HepG2 (cell line): Measurements from ENCODE around the gene FUOM. TPM values are rescaled to one million over a fixed set of nuclear protein-coding genes. Genes with fewer than 3 reads are reported as not detected.

Experiments
- ATAC-seq: fragments of 200-7000 bp; cut with Tn5 transposase; 3 replicates; pipeline ENCODE4 v1.9.1; 2020; ENCODE audit warnings: mild to moderate bottlenecking, moderate library complexity
- BruUV-seq: library from RNA; stranded (reverse); fragments of 400-500 nt; replicated peaks from 2 replicates; lab custom pipeline; 2021; lab: Mats Ljungman, UMichigan
- CTCF ChIA-PET: fragments of 300-600 bp; formaldehyde crosslinking; extraction: SDS; loops from one replicate; lab custom pipeline; 2021; ENCODE audit warnings: low total read pairs, inconsistent platforms, low intra/inter-chr PET ratio; lab: Yijun Ruan, JAX
- POLR2A ChIA-PET: fragments of 350-600 bp; sonication (Branson Sonifier 250); formaldehyde crosslinking; loops from one replicate; lab custom pipeline; 2020; ENCODE audit warnings: antibody characterized with exemption, inconsistent platforms; lab: Yijun Ruan, JAX
- DNase-seq: peaks from one replicate; pipeline ENCODE4 v3.0.0-alpha.2; 2015; ENCODE audit warnings: low spot score
- FAIRE-seq: peaks from 3 replicates; lab custom pipeline; 2011; peaks lifted over from hg19 to GRCh38; lab: Jason Lieb, UNC
- H2AFZ ChIP-seq: one replicate; pipeline ENCODE4 v1.6.1; 2011; ENCODE audit warnings: low read length, inconsistent platforms
- H3K27ac ChIP-seq: fragments of 300-600 bp; 3 replicates; pipeline ENCODE4 v1.8.0; 2011; ENCODE audit warnings: mixed run types, mild to moderate bottlenecking, mixed read lengths, low read length, inconsistent platforms; ENCODE audit not compliant: insufficient read depth; ENCODE audit errors: extremely low read length
- H3K27me3 ChIP-seq, 2 experiments: fragments of 200-600 bp in 1 of 2; 2 replicates in 1 of 2; 3 replicates in 1 of 2; pipeline versions ENCODE4 v1.6.0 to v1.8.0; 2011; ENCODE audit warnings: low read length in 2 of 2, mild to moderate bottlenecking in 2 of 2, moderate library complexity in 2 of 2, inconsistent platforms in 1 of 2; ENCODE audit not compliant: insufficient read depth in 2 of 2, control insufficient read depth in 1 of 2
- H3K36me3 ChIP-seq, 2 experiments: fragments of 200-600 bp in 1 of 2; replicated peaks in 1 of 2; 2 replicates in 1 of 2; 3 replicates in 1 of 2; pipeline versions ENCODE4 v1.5.1 to v1.8.0; 2011; ENCODE audit warnings: low read length in 2 of 2, inconsistent platforms in 1 of 2; ENCODE audit not compliant: insufficient read depth in 2 of 2, control insufficient read depth in 1 of 2
- H3K4me1 ChIP-seq: 2 replicates; pipeline ENCODE4 v1.5.1; 2012; ENCODE audit warnings: low read length, inconsistent platforms; ENCODE audit not compliant: insufficient read depth
- H3K4me2 ChIP-seq: 2 replicates; pipeline ENCODE4 v1.6.0; 2011; ENCODE audit warnings: low read depth, low read length, inconsistent platforms
- H3K4me3 ChIP-seq, 3 experiments: fragments of 200-600 bp in 1 of 3; sonication (generic), shearing (Covaris generic) in 1 of 3; replicated peaks in 1 of 3; 2 replicates each; pipeline ENCODE4 v1.5.1; 2011 to 2016; ENCODE audit warnings: low read length in 3 of 3, inconsistent platforms in 2 of 3, low read depth in 2 of 3, mild to moderate bottlenecking in 2 of 3, control low read depth in 1 of 3, mixed read lengths in 1 of 3; ENCODE audit not compliant: insufficient read depth in 1 of 3
- H3K79me2 ChIP-seq: one replicate; pipeline ENCODE4 v1.6.1; 2011; ENCODE audit warnings: low read length, inconsistent platforms; ENCODE audit not compliant: insufficient read depth
- H3K9ac ChIP-seq: 2 replicates; pipeline ENCODE4 v1.6.0; 2011; ENCODE audit warnings: mild to moderate bottlenecking, low read depth, low read length, inconsistent platforms; ENCODE audit not compliant: insufficient read depth
- H3K9me3 ChIP-seq: 2 replicates; pipeline ENCODE4 v1.5.1; 2012; ENCODE audit warnings: mild to moderate bottlenecking, low read length
- H4K20me1 ChIP-seq: 2 replicates; pipeline ENCODE4 v1.6.0; 2011; ENCODE audit warnings: inconsistent platforms, mild to moderate bottlenecking, low read length, moderate library complexity; ENCODE audit not compliant: insufficient read depth
- ATF7 ChIP-seq, 2 experiments: fragments of 450-650 bp in 1 of 2; sonication (generic) in 1 of 2; formaldehyde crosslinking in 1 of 2; IDR thresholded peaks; 2 replicates each; pipeline versions ENCODE4 v1.4.0 to v1.6.1; 2016 to 2020; ENCODE audit warnings: antibody characterized with exemption in 1 of 2, mild to moderate bottlenecking in 1 of 2, missing genetic modification reagents in 1 of 2
- DNMT1 ChIP-seq: sonication (generic); formaldehyde crosslinking; IDR thresholded peaks from 2 replicates; pipeline ENCODE4 v1.5.1; 2020; ENCODE audit warnings: mild to moderate bottlenecking, missing genetic modification reagents
- GMEB1 ChIP-seq: sonication (generic); formaldehyde crosslinking; IDR thresholded peaks from 2 replicates; pipeline ENCODE4 v1.5.1; 2020; ENCODE audit warnings: missing genetic modification reagents, mild to moderate bottlenecking, borderline replicate concordance
- HNRNPL ChIP-seq: fragments of 200-400 bp; formaldehyde crosslinking; IDR thresholded peaks from 2 replicates; pipeline ENCODE4 v1.6.1; 2017; ENCODE audit warnings: mild to moderate bottlenecking, low read depth, low read length
- HNRNPLL ChIP-seq: fragments of 200-400 bp; formaldehyde crosslinking; IDR thresholded peaks from 2 replicates; pipeline ENCODE4 v1.6.1; 2017; ENCODE audit warnings: mild to moderate bottlenecking, low read depth, low read length; ENCODE audit not compliant: poor library complexity, severe bottlenecking
- MEIS1 ChIP-seq: sonication (generic); formaldehyde crosslinking; IDR thresholded peaks from 2 replicates; pipeline ENCODE4 v1.9.0; 2021; ENCODE audit warnings: mild to moderate bottlenecking, missing genetic modification reagents, moderate library complexity, borderline replicate concordance
- MTA1 ChIP-seq: sonication (generic); formaldehyde crosslinking; IDR thresholded peaks from 2 replicates; pipeline ENCODE4 v1.4.0; 2020; ENCODE audit warnings: missing genetic modification reagents, mild to moderate bottlenecking, borderline replicate concordance
- POLR2A ChIP-seq, 2 experiments: IDR thresholded peaks; 2 replicates each; pipeline ENCODE4 v1.6.1; 2011; ENCODE audit warnings: low read depth in 2 of 2, low read length in 2 of 2, mild to moderate bottlenecking in 1 of 2, moderate library complexity in 1 of 2; ENCODE audit not compliant: insufficient read depth in 1 of 2
- POLR2AphosphoS5 ChIP-seq: IDR thresholded peaks from 2 replicates; pipeline ENCODE4 v1.6.1; 2012; ENCODE audit warnings: low read depth, low read length
- POLR2G ChIP-seq: fragments of 200-400 bp; formaldehyde crosslinking; IDR thresholded peaks from 2 replicates; pipeline ENCODE4 v1.6.1; 2018; ENCODE audit warnings: mild to moderate bottlenecking, low read depth, low read length, moderate library complexity
- SRSF1 ChIP-seq: fragments of 200-400 bp; formaldehyde crosslinking; optimal IDR thresholded peaks from 2 replicates; pipeline ENCODE3; 2017; ENCODE audit warnings: mild to moderate bottlenecking, low read depth, low read length, moderate library complexity
- TARDBP ChIP-seq: sonication (generic); formaldehyde crosslinking; IDR thresholded peaks from 2 replicates; pipeline ENCODE4 v1.8.0; 2022; ENCODE audit warnings: mild to moderate bottlenecking, missing genetic modification reagents
- ZNF646 ChIP-seq: sonication (generic); formaldehyde crosslinking; IDR thresholded peaks from 2 replicates; pipeline ENCODE4 v1.9.0; 2021; ENCODE audit warnings: mild to moderate bottlenecking, missing genetic modification reagents
- WGBS: methylation state at CpG from one replicate; pipeline ENCODE4 v1.1.6; 2017; ENCODE audit warnings: low lambda C conversion rate; 5-methylcytosine and 5-hydroxymethylcytosine counted together
- in situ Hi-C: cut with HindIII; loops from 2 replicates; pipeline ENCODE4 v1.10.0; 2017; ENCODE audit warnings: low pct_unique_long_range_greater_than_20kb; ENCODE audit not compliant: extremely low pct_ligation_motif_present
- intact Hi-C: fragments of 100-400 bp; cut with micrococcal nuclease; formaldehyde crosslinking; loops from one replicate; pipeline ENCODE4 v1.10.0; 2022; ENCODE audit not compliant: unreplicated experiment
- polyA plus RNA-seq, 8 experiments: library from polyadenylated mRNA; depleted of rRNA in 3 of 8; stranded (reverse) in 7 of 8; unstranded in 1 of 8; fragments of >200 nt; fragmentation: Illumina TruSeq in 4 of 8; extraction: Trizol in 4 of 8; gene quantifications; 2 replicates each; pipeline versions ENCODE4 v1.2.1 to v1.2.3, GENCODE V29; 2011 to 2016; ENCODE audit warnings: low read depth in 4 of 8, missing spikeins in 1 of 8, mixed read lengths in 1 of 8; ENCODE audit not compliant: insufficient read depth in 1 of 8
- total RNA-seq, 5 experiments: library from RNA; depleted of rRNA; stranded (reverse); fragments of >200 nt; fragmentation: Illumina TruSeq; extraction: Trizol; gene quantifications; 2 replicates each; pipeline ENCODE4 v1.2.3, GENCODE V29; 2016; ENCODE audit warnings: low read depth in 1 of 5

Gene FUOM
- total and polyA plus RNA-seq, 2 of the 13 experiments (the other 11 are each of a cell fraction or from before 2014, with no cell fraction given) = 27.5 to 60.4 TPM

GRCh38 chr10:133349160-133349568 lies 8.7 kb downstream of the FUOM start:
- ATAC-seq (no peak), DNase-seq (no peak)
- TF ChIP-seq ATF7 (IDR thresholded peaks at IDR 0.05) = no peak
- 0 out of 2 replicates have a peak, but pooled peaks have one; percentile 10 for TF ChIP-seq ATF7 (CRISPR knock-in tag; IDR thresholded peaks at IDR 0.05)
- peak; percentile 77 for TF ChIP-seq ZNF646 (CRISPR knock-in tag)
- TF ChIP-seq MTA1 = 0 out of 2 replicates have a peak, but pooled peaks have one; percentile 41
- TF ChIP-seq SRSF1 = peak; percentile 21
- TF ChIP-seq POLR2A (IDR thresholded peaks at IDR 0.05; ENCODE audit: insufficient read depth in 1 of 2, low read depth in 2 of 2, low read length in 2 of 2) = peak in 1 of 2 experiments; percentile 30; a peak in 1 of 4 replicates
- TF ChIP-seq GMEB1 (CRISPR knock-in tag) = no peak
- TF ChIP-seq DNMT1 = peak; percentile 68; the same call in 1 of the 2 replicates
- TF ChIP-seq HNRNPL = peak; percentile 57; the same call in 1 of the 2 replicates
- 0 out of 2 replicates have a peak, but pooled peaks have one; percentile 39 for TF ChIP-seq MEIS1 (CRISPR knock-in tag)
- peak; percentile 89 for TF ChIP-seq TARDBP (CRISPR knock-in tag)
- TF ChIP-seq POLR2AphosphoS5 = 0 out of 2 replicates have a peak, but pooled peaks have one; percentile 48
- peak; percentile 40 for TF ChIP-seq HNRNPLL
- 0 out of 2 replicates have a peak, but pooled peaks have one; percentile 10 for TF ChIP-seq POLR2G

More at GRCh38 chr10:133349160-133349568, 8.7 kb downstream of the FUOM start:
- no peaks in the 10 kb centered on the region for H3K9me3 ChIP-seq
- peaks cover 9% of the 10 kb centered on the region; the same call in 1 of the 2 replicates for H4K20me1 ChIP-seq
- POLR2A ChIA-PET = no interaction called here
- H3K79me2 ChIP-seq = no peaks in the 10 kb centered on the region
- BruUV-seq = TSS peak; percentile 42
- in situ Hi-C loops = no loop called here
- no peak overlapping the region for H3K4me2 ChIP-seq
- peaks cover 52% of the 10 kb centered on the region for H3K4me1 ChIP-seq
- 97% methylated on average over 8 of the region's 8 CpGs for WGBS
- no peak overlapping the region for H3K27ac ChIP-seq
- FAIRE-seq = peak; percentile 72
- no peaks in the 10 kb centered on the region for H3K36me3 ChIP-seq
- H3K4me3 ChIP-seq = no peak overlapping the region
- H3K27me3 ChIP-seq = no peaks in the 10 kb centered on the region
- no peak overlapping the region for H2AFZ ChIP-seq
- CTCF ChIA-PET = no interaction called here
- H3K9ac ChIP-seq = no peak overlapping the region
- intact Hi-C loops = loop anchor here (1.0 kb wide), 1 partner anchor 21 kb away; no protein-coding TSS in a partner anchor
